Osteocyte (in vitro differentiated cells): Measurements from ENCODE around the gene FNDC3B. TPM values are rescaled to one million over a fixed set of nuclear protein-coding genes. Genes with fewer than 3 reads are reported as not detected.

Experiments used
- DNase-seq: peaks from one replicate; pipeline ENCODE4 v3.0.0; 2021; ENCODE audit warnings: mixed read lengths; ENCODE audit not compliant: unreplicated experiment; ENCODE audit errors: extremely low spot score
- H3K27ac Mint-ChIP-seq: one replicate; pipeline ENCODE4 v1.8.0; 2021; ENCODE audit warnings: mild to moderate bottlenecking, mixed read lengths; ENCODE audit not compliant: unreplicated experiment
- H3K27me3 Mint-ChIP-seq: one replicate; pipeline ENCODE4 v1.8.0; 2021; ENCODE audit warnings: mixed read lengths; ENCODE audit not compliant: unreplicated experiment
- H3K36me3 Mint-ChIP-seq: one replicate; pipeline ENCODE4 v1.8.0; 2021; ENCODE audit warnings: mixed read lengths; ENCODE audit not compliant: unreplicated experiment
- H3K4me1 Mint-ChIP-seq: one replicate; pipeline ENCODE4 v1.8.0; 2021; ENCODE audit warnings: mixed read lengths; ENCODE audit not compliant: unreplicated experiment
- H3K4me3 Mint-ChIP-seq: one replicate; pipeline ENCODE4 v1.8.0; 2021; ENCODE audit warnings: mild to moderate bottlenecking, moderate library complexity, mixed read lengths; ENCODE audit not compliant: unreplicated experiment
- H3K9me3 Mint-ChIP-seq: one replicate; pipeline ENCODE4 v1.8.0; 2021; ENCODE audit warnings: mixed read lengths; ENCODE audit not compliant: unreplicated experiment
- total RNA-seq: library from RNA; stranded (reverse); gene quantifications from 2 replicates; pipeline ENCODE4 v1.2.1, GENCODE V29; 2021
- TF ChIP-seq, protein P1 (sequence below): fragments of 200-600 bp; sonication (generic); IDR thresholded peaks from 2 replicates; pipeline ENCODE4 v1.5.0; 2021; ENCODE audit warnings: antibody characterized with exemption, mild to moderate bottlenecking, moderate library complexity

Gene FNDC3B
- total RNA-seq, 1 donor from 2014 or later, result 240 TPM

DNA sequence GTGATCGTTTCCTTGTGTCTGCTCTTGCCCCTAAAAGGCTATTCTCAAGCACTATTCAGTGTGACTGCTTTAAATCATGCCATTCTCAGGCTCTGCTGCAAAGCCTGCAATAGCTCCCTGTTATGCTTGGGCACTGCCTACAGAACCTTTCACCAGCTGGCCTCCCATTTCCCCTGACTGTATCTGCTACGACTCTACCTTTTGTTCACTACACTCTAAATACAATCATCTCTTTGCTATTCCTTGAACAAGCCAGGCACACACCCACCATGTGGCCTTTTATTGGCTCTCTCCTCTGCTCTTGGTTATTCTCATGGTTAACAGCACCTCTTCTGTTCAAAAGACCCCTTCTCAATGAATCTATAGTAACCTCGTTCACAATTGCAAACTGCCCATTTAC is 29.6 kb upstream of the FNDC3B start:
- H3K9me3 Mint-ChIP-seq, result no peaks in the 10 kb centered on the region
- TF ChIP-seq, protein P1, sequence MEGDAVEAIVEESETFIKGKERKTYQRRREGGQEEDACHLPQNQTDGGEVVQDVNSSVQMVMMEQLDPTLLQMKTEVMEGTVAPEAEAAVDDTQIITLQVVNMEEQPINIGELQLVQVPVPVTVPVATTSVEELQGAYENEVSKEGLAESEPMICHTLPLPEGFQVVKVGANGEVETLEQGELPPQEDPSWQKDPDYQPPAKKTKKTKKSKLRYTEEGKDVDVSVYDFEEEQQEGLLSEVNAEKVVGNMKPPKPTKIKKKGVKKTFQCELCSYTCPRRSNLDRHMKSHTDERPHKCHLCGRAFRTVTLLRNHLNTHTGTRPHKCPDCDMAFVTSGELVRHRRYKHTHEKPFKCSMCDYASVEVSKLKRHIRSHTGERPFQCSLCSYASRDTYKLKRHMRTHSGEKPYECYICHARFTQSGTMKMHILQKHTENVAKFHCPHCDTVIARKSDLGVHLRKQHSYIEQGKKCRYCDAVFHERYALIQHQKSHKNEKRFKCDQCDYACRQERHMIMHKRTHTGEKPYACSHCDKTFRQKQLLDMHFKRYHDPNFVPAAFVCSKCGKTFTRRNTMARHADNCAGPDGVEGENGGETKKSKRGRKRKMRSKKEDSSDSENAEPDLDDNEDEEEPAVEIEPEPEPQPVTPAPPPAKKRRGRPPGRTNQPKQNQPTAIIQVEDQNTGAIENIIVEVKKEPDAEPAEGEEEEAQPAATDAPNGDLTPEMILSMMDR, result no peak
- no peak overlapping the region for H3K27ac Mint-ChIP-seq
- H3K36me3 Mint-ChIP-seq, result no peaks in the 10 kb centered on the region
- H3K4me3 Mint-ChIP-seq, result no peak overlapping the region
- H3K27me3 Mint-ChIP-seq, result no peaks in the 10 kb centered on the region
- H3K4me1 Mint-ChIP-seq, result no peaks in the 10 kb centered on the region
- DNase-seq, result no peak

DNA sequence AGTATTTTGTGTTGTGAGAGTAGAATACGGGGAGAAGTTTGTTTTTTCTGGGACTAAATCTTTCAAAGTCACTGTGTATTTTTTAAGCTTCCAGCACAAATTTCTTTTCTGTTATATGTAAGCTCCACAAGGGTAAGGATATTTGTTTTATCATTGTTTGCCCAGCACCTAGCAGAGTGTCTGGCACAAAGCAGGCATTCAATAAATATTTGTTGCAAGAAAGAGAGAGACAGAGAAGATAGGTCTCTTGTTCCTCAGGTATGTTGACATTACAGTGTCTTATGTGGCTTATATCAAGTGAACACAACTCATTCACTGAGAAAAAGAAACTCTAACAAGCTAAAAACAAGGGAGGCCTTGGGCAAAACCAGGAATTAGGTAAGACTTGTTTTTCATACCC is 26.6 kb upstream of the FNDC3B start:
- Mint-ChIP-seq H3K36me3 (no peaks in the 10 kb centered on the region), H3K27ac (no peak overlapping the region), H3K9me3 (peaks cover 4% of the 10 kb centered on the region), H3K4me3 (no peak overlapping the region), H3K27me3 (no peaks in the 10 kb centered on the region), H3K4me1 (no peaks in the 10 kb centered on the region)
- DNase-seq, result no peak
- TF ChIP-seq, protein P1, result no peak

GRCh38 chr3:172014145-172014544 is 25.2 kb upstream of the FNDC3B start:
- DNase-seq, result no peak
- Mint-ChIP-seq H3K9me3 (peaks cover 11% of the 10 kb centered on the region), H3K27me3 (no peaks in the 10 kb centered on the region), H3K4me3 (no peak overlapping the region), H3K36me3 (no peaks in the 10 kb centered on the region), H3K27ac (no peak overlapping the region), H3K4me1 (no peaks in the 10 kb centered on the region)
- TF ChIP-seq, protein P1, result no peak

- peaks cover 11% of the 10 kb centered on the region for H3K9me3 Mint-ChIP-seq
- no peak for DNase-seq
- no peaks in the 10 kb centered on the region for H3K36me3 Mint-ChIP-seq
- H3K4me3 Mint-ChIP-seq, result no peak overlapping the region
- H3K4me1 Mint-ChIP-seq, result no peaks in the 10 kb centered on the region
- TF ChIP-seq, protein P1, result no peak
- H3K27me3 Mint-ChIP-seq, result no peaks in the 10 kb centered on the region
- no peak overlapping the region for H3K27ac Mint-ChIP-seq
Observed at GRCh38 chr3:172018364-172018763, 21.0 kb upstream of the FNDC3B start.

- no peak overlapping the region for H3K27ac Mint-ChIP-seq
- H3K4me3 Mint-ChIP-seq, result no peak overlapping the region
- no peaks in the 10 kb centered on the region for H3K27me3 Mint-ChIP-seq
- H3K4me1 Mint-ChIP-seq, result no peaks in the 10 kb centered on the region
- no peaks in the 10 kb centered on the region for H3K36me3 Mint-ChIP-seq
- H3K9me3 Mint-ChIP-seq, result peaks cover 11% of the 10 kb centered on the region
- DNase-seq, result no peak
- TF ChIP-seq, protein P1, result no peak
Observed at GRCh38 chr3:172020763-172021162, 18.6 kb upstream of the FNDC3B start.
